ES-I3 (cell line): ENCODE measurements around the gene CFAP97D2.
"Not testable (repeated sequence)": the region's sequence is repeated elsewhere in the genome, so short reads cannot be mapped to it uniquely, and the experiment has no call there.

Source experiments
- H3K36me3 ChIP-seq: 2 replicates; pipeline ENCODE4 v1.6.1; 2013; ENCODE audit warnings: mild to moderate bottlenecking, low read length, control low read depth, moderate library complexity; ENCODE audit not compliant: insufficient read depth
- H3K4me1 ChIP-seq: 2 replicates; pipeline ENCODE4 v1.6.1; 2013; ENCODE audit warnings: mild to moderate bottlenecking, control low read depth, low read length; ENCODE audit not compliant: insufficient read depth
- H3K9ac ChIP-seq: 2 replicates; pipeline ENCODE4 v1.6.1; 2013; ENCODE audit warnings: low read depth, mild to moderate bottlenecking, low read length, moderate library complexity
- H3K9me3 ChIP-seq: 2 replicates; pipeline ENCODE4 v1.6.1; 2013; ENCODE audit warnings: mild to moderate bottlenecking, low read length, moderate library complexity; ENCODE audit not compliant: control insufficient read depth, insufficient read depth

Gene CFAP97D2

DNA sequence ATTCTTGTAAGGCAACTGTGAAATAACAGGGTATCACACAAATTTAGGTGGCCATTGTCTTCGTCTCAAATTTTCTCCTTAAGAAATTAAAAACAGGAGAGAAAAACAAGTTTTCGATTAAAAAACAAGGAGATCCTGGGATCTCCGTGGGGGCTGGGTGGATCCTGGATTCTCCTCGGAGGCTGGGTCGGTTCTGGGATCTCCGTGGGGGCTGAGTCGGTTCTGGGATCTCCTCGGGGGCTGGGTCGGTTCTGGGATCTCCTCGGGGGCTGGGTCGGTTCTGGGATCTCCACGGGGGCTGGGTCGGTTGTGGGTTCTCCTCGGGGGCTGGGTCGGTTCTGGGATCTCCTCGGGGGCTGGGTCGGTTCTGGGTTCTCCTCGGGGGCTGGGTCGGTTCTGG, 30.2 kb upstream of the CFAP97D2 start:
- not testable (repeated sequence) for H3K36me3 ChIP-seq

DNA sequence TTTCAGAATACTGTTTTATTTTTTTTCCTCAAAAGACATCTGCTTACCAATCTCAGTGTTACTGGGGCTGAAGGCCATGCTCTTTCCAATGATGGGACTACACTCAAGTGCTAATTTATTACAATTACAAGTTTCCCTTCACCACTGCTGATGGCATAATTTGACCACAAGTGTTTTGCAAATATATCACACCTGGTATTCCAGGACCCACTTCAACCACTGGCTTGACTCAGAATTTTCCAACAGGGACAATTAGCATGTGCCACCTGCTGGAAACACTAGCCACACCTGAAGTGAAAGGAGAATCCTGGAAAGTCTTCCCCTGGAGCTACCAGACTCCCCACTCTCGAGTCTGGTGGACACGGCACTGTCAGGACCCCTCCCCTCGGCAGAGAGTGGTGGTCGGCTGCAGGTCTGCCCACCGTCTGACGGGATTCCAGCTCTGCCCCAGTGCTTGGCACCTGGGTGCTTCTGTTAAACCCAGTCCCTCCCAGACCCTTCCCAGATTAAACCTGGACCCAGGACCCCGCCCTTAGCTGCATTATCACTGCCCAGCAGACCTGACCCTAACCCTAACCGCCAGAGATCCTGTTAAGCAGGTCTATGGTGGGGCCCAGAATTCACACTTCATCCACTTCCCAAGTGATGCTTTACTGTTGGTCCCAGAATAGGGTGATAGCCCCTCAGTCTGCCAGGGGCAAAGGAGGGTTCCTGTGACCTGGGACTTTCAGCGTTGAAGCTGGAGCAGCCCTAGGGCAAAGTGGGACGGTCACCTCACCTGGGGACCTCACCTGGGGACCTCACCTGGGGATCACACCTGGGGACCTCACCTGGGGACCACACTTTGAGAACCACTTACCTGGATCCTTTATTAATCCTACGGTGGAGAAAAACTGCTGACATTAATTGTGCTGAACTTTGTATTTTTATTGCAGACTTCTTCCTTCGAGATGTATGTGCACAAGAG, 29.0 kb upstream of the CFAP97D2 start:
- Histone ChIP-seq H3K36me3 (no peaks in the 10 kb centered on the region), H3K4me1 (no peaks in the 10 kb centered on the region; the same call in 1 of the 2 replicates), H3K9me3 (no peaks in the 10 kb centered on the region), H3K9ac (no peak overlapping the region)

More for the DNA sequence above, 30.2 kb upstream of the CFAP97D2 start:
- H3K9me3 ChIP-seq, H3K4me1 ChIP-seq, H3K9ac ChIP-seq: not testable (repeated sequence)

DNA sequence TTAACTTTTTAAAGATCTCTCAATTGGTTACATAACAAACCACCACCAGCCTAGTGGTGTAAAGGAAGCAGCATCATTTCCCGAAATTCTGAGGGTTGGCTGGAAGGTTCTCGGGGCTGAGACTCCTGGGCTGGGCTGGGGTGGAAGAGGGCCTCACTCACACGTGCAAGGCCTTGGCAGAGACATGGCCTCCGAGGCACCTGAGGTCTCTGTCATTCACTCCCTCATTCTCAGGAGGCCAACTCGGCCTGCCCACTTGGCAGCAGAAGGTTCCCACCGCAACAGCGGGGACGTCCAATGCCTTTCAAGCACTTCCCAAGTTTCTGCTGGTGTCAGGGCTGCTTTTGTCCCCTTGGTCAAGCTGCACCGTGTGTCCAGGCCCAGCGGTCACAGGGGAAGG, 28.0 kb upstream of the CFAP97D2 start:
- Histone ChIP-seq H3K36me3 (no peaks in the 10 kb centered on the region), H3K9me3 (no peaks in the 10 kb centered on the region), H3K4me1 (no peaks in the 10 kb centered on the region; the same call in 1 of the 2 replicates), H3K9ac (no peak overlapping the region)

DNA sequence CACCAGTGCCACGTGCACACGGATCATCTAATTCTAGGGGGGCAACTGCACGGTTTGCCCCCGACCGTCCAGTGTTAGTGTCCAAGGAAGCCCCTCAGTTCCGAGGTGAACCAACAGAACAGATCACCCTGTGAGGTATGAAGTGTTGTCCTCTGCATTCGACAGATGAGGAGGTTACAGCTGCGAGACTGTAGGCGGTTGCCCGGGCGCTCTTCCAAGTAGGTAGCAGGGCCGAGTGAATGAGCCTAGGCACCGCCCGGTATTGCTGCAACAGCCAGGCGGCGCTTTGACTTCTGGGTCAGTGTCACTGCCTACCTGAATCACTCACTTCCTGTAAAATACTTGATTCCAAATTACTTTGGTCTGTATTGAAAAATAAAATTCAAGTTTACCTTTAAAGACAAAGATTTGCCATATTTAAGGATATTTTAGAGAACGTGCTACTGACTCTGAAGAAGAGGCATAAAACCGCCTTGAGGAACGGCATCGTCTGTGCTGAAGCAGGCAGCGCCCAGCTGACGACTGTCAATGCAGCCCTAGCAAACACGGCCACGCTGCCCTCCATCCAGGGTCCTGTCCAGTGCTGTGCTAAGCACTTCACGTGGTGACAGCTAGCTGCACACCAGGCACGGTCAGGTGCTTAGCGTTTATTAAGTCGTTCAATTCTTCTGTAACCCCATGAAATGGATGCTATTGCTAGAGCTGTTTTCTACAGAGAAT, 27.3 kb upstream of the CFAP97D2 start:
- Histone ChIP-seq H3K36me3 (no peaks in the 10 kb centered on the region), H3K9me3 (no peaks in the 10 kb centered on the region), H3K9ac (no peak overlapping the region), H3K4me1 (no peaks in the 10 kb centered on the region; the same call in 1 of the 2 replicates)

DNA sequence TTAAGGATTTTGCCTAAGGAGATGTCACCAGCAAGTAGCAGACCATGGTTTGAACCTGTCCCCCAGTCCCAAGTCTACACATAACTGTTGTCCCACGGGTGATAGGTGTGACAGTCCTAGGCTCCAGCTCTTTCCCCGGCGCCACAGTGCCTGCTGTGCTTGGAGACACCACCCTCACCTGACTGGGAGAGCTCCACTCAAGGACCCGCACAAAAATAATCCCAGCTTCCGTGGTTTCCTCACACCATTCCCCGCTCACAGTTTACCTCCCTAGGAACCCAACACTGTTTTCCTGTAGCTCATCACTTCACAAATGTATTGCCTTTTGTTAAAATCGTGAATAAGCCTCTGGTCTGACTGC, 26.8 kb upstream of the CFAP97D2 start:
- no peaks in the 10 kb centered on the region for H3K36me3 ChIP-seq
- no peaks in the 10 kb centered on the region; the same call in 1 of the 2 replicates for H3K4me1 ChIP-seq
- H3K9ac ChIP-seq, result no peak overlapping the region
- H3K9me3 ChIP-seq, result no peaks in the 10 kb centered on the region

DNA sequence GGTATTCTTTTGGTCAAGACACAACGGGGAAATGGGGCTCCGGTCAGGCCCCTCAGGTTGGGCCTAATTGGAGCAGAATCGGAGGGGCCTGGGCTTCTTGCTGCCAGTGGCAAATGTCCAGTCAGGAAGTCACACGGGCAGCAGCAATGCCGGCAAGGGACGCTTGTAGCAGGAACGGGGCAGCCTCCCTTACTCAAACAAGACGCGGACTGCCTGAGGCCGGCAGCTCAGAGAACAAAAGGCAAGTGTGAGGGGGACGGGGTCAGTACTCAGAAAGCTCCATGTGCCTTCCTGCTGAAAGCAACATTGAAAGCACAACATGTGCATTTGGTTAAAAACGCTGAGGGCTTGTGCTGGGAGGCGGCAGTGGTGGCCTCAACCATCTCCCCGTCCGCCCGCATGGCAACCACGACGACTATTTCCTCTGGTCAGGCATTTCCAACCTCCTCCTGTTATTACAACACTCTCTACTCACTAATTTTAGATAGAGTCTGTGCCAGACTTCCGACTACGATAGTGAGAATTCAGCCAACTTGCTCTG, 26.2 kb upstream of the CFAP97D2 start:
- Histone ChIP-seq H3K36me3 (no peaks in the 10 kb centered on the region), H3K4me1 (no peaks in the 10 kb centered on the region; the same call in 1 of the 2 replicates), H3K9ac (no peak overlapping the region), H3K9me3 (no peaks in the 10 kb centered on the region)

DNA sequence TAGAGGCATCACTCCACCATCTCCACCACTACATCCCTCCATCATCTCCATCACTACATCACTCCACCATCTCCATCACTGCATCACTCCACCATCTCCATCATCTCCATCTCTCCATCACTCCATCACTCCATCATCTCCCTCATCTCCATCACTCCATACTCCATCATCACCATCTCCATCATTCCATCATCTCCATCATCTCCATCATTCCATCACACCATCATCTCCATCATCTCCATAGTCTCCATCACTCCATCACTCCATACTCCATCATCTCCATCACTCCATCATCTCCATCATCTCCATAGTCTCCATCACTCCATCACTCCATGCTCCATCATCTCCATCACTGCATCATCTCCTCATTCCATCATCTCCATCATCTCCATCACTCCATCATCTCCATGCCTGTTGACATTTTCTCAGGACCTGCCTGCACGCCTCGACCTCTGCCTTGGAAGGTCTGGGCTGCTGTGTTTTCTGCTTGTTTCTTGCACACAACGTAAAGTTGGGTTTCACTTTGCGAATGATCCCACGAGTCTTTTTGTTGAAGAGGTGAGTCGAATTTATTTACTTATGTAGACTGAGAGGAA, 25.5 kb upstream of the CFAP97D2 start:
- Histone ChIP-seq H3K9me3 (no peaks in the 10 kb centered on the region), H3K9ac (no peak overlapping the region), H3K36me3 (no peaks in the 10 kb centered on the region), H3K4me1 (no peaks in the 10 kb centered on the region; the same call in 1 of the 2 replicates)

DNA sequence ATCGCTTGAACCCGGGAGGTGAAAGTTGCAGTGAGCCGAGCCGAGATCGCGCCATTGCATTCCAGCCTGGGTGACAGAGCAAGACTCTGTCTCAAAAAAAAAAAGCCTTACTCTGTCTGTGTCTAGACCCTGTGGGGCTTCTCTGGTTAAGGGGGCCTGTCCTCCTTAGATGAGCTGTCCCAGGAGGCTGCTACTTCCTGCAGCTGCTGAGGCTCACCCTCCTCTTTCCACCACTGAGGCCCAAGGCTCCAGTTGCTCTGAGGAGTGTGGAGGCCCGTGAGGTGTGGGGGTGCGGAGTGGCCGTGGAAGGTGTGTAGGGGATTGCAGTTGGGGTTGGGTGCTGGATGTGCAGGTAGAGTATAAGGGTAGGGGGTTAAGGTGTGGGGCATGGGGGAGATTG, 24.6 kb upstream of the CFAP97D2 start:
- H3K9ac ChIP-seq, result no peak overlapping the region

DNA sequence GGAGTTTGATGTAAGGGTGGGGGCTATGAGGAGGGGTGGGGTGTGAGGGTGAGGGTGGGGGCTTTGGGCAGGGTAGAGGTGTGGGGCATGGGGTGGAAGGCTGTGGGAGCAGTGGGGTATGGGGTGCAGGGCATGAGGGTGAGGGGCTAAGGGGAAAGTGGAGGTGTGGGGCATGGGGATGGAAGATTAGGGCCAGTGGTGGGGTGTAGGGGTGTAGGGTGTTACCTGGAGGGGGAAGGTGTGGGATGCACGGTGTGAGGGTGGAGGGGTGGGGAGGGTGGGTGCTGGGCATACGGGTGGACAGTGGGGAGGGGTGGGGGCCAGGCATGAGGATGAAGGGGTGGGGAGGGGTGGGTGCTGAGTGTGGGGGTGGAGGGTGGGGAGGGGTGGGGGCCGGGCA, 23.7 kb upstream of the CFAP97D2 start:
- no peaks in the 10 kb centered on the region for H3K9me3 ChIP-seq
- no peaks in the 10 kb centered on the region; the same call in 1 of the 2 replicates for H3K4me1 ChIP-seq
- H3K9ac ChIP-seq, result no peak overlapping the region
- H3K36me3 ChIP-seq, result no peaks in the 10 kb centered on the region

More for the DNA sequence above, 24.6 kb upstream of the CFAP97D2 start:
- Histone ChIP-seq H3K36me3 (no peaks in the 10 kb centered on the region), H3K9me3 (no peaks in the 10 kb centered on the region), H3K4me1 (no peaks in the 10 kb centered on the region; the same call in 1 of the 2 replicates)

DNA sequence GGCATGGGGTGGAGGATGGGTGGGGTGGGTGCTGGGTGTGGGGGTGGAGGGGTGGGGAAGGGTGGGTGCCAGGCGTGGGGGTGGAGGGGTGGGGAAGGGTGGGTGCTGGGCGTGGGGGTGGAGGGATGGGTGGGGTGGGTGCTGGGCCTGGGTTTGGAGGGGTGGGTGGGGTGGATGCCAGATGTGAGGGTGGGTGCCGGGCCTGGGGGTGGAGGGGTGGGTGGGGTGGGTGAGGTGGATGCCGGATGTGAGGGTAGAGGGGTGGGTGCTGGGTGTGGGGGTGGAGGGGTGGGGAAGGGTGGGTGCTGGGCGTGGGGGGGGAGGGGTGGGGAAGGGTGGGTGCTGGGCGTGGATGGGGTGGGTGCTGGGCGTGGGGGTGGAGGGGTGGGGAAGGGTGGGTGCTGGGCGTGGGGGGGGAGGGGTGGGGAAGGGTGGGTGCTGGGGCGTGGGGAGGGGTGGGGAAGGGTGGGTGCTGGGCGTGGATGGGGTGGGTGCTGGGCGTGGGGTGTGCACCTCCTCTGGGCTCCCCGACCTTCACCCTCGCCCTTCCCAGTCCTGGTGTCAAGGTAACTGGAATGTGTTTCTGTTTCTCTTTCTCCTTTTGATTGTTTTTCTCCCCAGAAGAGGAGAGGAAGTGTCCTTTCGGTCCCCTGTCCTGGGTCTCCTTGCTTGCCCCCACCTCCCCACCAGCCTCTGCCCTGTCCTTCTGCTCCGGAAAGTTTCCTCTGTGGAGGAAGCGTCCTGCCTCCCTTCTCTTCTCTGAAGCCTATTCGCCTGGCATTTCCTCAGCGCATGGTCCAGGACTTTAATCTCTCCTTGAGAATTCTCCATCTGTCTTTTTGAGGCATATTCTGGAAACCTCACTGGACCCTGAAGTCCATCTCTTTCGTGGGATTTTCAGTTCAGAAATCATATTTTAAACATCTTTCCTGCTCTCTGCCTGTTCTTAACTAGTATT, 22.9 kb upstream of the CFAP97D2 start:
- no peaks in the 10 kb centered on the region for H3K9me3 ChIP-seq
- no peaks in the 10 kb centered on the region for H3K36me3 ChIP-seq
- no peak overlapping the region for H3K9ac ChIP-seq
- H3K4me1 ChIP-seq, result no peaks in the 10 kb centered on the region; the same call in 1 of the 2 replicates

DNA sequence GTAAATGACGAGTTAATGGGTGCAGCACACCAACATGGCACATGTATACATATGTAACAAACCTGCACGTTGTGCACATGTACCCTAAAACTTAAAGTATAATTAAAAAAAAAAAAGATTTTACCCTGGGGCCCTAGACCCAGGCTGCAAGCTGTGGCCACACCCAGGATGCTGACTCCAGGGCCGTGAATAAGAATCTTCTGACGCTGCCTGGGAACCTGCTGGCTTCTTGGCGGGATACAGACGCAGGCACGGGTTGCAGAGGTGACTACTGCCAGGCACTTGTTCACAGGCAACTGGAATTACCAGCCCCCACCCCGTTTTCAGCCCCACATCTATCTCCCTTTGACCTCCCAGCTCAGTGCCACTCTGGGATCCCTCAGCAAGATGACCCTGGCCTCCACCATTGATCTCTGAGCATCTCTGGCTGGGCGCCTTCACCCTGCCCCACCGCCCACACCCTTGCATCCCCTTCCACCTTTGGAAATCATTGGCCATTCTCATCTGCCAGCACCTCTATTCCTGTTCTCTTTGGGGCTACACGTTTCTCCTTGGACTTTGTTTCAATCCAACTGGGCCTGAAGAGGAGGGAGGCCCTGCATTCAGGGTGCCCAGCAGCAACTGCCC, 21.1 kb upstream of the CFAP97D2 start:
- H3K36me3 ChIP-seq, result no peaks in the 10 kb centered on the region
- no peak overlapping the region for H3K9ac ChIP-seq
- no peaks in the 10 kb centered on the region for H3K9me3 ChIP-seq
- peaks cover 4% of the 10 kb centered on the region; the same call in 1 of the 2 replicates for H3K4me1 ChIP-seq

DNA sequence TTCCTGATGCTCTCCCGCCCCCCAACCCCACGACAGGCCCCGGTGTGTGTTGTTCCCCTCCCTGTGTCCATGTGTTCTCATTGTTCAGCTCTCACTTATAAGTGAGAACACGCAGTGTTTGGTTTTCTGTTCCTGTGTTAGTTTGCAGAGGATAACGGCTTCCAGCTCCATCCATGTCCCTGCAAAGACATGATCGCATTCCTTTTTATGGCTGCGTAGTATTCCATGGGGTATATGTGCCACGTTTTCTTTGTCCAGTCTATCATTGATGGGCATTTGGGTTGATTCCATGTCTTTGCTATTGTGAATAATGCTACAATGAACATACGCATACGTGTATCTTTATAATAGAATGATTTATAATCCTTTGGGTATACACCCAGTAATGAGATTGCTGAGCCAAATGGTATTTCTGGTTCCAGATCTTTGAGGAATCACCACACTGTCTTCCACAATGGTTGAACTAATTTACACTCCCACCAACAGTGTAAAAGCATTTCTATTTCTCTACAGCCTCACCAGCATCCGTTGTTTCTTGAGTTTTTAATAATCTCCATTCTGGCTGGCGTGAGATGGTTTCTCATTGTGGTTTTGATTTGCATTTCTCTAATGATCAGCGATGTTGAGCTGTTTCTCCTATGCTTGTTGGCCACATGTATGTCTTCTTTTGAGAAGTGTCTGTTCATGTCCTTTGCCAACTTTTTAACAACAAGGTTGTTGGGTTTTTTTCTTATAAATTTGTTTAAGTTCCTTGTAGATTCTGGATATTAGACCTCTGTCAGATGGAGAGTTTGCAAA, 20.0 kb upstream of the CFAP97D2 start:
- not testable (repeated sequence) for H3K4me1 ChIP-seq, H3K9me3 ChIP-seq, H3K36me3 ChIP-seq, H3K9ac ChIP-seq
